ENCODE measurements around the gene NPAS3. TPM values are rescaled to one million over a fixed set of nuclear protein-coding genes. Genes with fewer than 3 reads are reported as not detected.

The NPAS3 gene
- not detected for total RNA-seq

- DNase-seq: no peak
- ChIA-PET POLR2A (no interaction called here), CTCF (no interaction called here)
- Mint-ChIP-seq H3K4me3 (peak within 1 kb of the TSS; percentile 71), H3K27ac (no peak within 1 kb of the TSS), H3K27me3 (peaks cover 59% of the 10 kb centered on the region), H3K4me1 (ENCODE audit: low read depth) (peaks cover 13% of the 10 kb centered on the region), H3K9me3 (no peaks in the 10 kb centered on the region), H3K36me3 (no peaks in the 10 kb centered on the region)
- intact Hi-C loops (cut with micrococcal nuclease): loop anchor here (5.0 to 10.0 kb wide), 3 partner anchors 226 to 734 kb away; partner anchors contain the start of genes RNU6-7 and RNU6-8
Measured at GRCh38 chr14:32938719-32939253, at the start of gene NPAS3. NPAS3 (plus strand) TSS chr14:32938879.

- no peaks in the 10 kb centered on the region for H3K9me3 Mint-ChIP-seq
- no peaks in the 10 kb centered on the region for H3K27me3 Mint-ChIP-seq
- no peaks in the 10 kb centered on the region for H3K36me3 Mint-ChIP-seq
- H3K27ac Mint-ChIP-seq: no peak overlapping the region
- peaks cover 6% of the 10 kb centered on the region for H3K4me1 Mint-ChIP-seq (ENCODE audit: low read depth)
- POLR2A ChIA-PET: no interaction called here
- no peak for DNase-seq
- CTCF ChIA-PET: no interaction called here
- intact Hi-C loops (cut with micrococcal nuclease): no loop called here
- H3K4me3 Mint-ChIP-seq: peak overlapping the region; percentile 66
Measured at GRCh38 chr14:32896979-32897697, 41.5 kb upstream of the NPAS3 start.

GRCh38 chr14:32897698-32898064 lies 41.0 kb upstream of the NPAS3 start:
- ChIA-PET CTCF (no interaction called here), POLR2A (no interaction called here)
- H3K9me3 Mint-ChIP-seq: no peaks in the 10 kb centered on the region
- H3K27ac Mint-ChIP-seq: no peak overlapping the region
- no peaks in the 10 kb centered on the region for H3K36me3 Mint-ChIP-seq
- H3K27me3 Mint-ChIP-seq: no peaks in the 10 kb centered on the region
- no peak for DNase-seq
- H3K4me1 Mint-ChIP-seq (ENCODE audit: low read depth): peaks cover 6% of the 10 kb centered on the region
- H3K4me3 Mint-ChIP-seq: no peak overlapping the region
- intact Hi-C loops (cut with micrococcal nuclease): no loop called here

- DNase-seq: no peak
- Mint-ChIP-seq H3K9me3 (no peaks in the 10 kb centered on the region), H3K36me3 (no peaks in the 10 kb centered on the region), H3K4me3 (no peak overlapping the region), H3K4me1 (ENCODE audit: low read depth) (peaks cover 6% of the 10 kb centered on the region), H3K27me3 (no peaks in the 10 kb centered on the region), H3K27ac (no peak overlapping the region)
- intact Hi-C loops (cut with micrococcal nuclease): no loop called here
- POLR2A ChIA-PET: no interaction called here
- CTCF ChIA-PET: no interaction called here
Measured at GRCh38 chr14:32898876-32899275, 39.8 kb upstream of the NPAS3 start.

GRCh38 chr14:32900547-32900946 lies 38.1 kb upstream of the NPAS3 start:
- POLR2A ChIA-PET: no interaction called here
- no peaks in the 10 kb centered on the region for H3K27me3 Mint-ChIP-seq
- no peak for DNase-seq
- intact Hi-C loops (cut with micrococcal nuclease): no loop called here
- H3K4me1 Mint-ChIP-seq (ENCODE audit: low read depth): peaks cover 6% of the 10 kb centered on the region
- H3K9me3 Mint-ChIP-seq: no peaks in the 10 kb centered on the region
- no peaks in the 10 kb centered on the region for H3K36me3 Mint-ChIP-seq
- H3K4me3 Mint-ChIP-seq: no peak overlapping the region
- CTCF ChIA-PET: no interaction called here
- peak overlapping the region; percentile 23 for H3K27ac Mint-ChIP-seq

GRCh38 chr14:32905013-32905412 lies 33.7 kb upstream of the NPAS3 start:
- CTCF ChIA-PET: no interaction called here
- no peak for DNase-seq
- H3K4me1 Mint-ChIP-seq (ENCODE audit: low read depth): no peaks in the 10 kb centered on the region
- POLR2A ChIA-PET: no interaction called here
- H3K27me3 Mint-ChIP-seq: no peaks in the 10 kb centered on the region
- no peaks in the 10 kb centered on the region for H3K9me3 Mint-ChIP-seq
- H3K27ac Mint-ChIP-seq: no peak overlapping the region
- H3K36me3 Mint-ChIP-seq: no peaks in the 10 kb centered on the region
- intact Hi-C loops (cut with micrococcal nuclease): no loop called here
- no peak overlapping the region for H3K4me3 Mint-ChIP-seq

- Mint-ChIP-seq H3K9me3 (no peaks in the 10 kb centered on the region), H3K27me3 (no peaks in the 10 kb centered on the region), H3K27ac (no peak overlapping the region), H3K4me3 (no peak overlapping the region), H3K36me3 (no peaks in the 10 kb centered on the region), H3K4me1 (ENCODE audit: low read depth) (no peaks in the 10 kb centered on the region)
- DNase-seq: no peak
- intact Hi-C loops (cut with micrococcal nuclease): no loop called here
- CTCF ChIA-PET: interaction anchor here (0.6 kb wide), 1 partner anchor 8 kb away, joined by 5 read pairs; no protein-coding TSS in a partner anchor
- POLR2A ChIA-PET: no interaction called here
Measured at GRCh38 chr14:32906672-32907071, 32.0 kb upstream of the NPAS3 start.

- H3K4me3 Mint-ChIP-seq: no peak overlapping the region
- no peaks in the 10 kb centered on the region for H3K9me3 Mint-ChIP-seq
- POLR2A ChIA-PET: no interaction called here
- no peaks in the 10 kb centered on the region for H3K27me3 Mint-ChIP-seq
- no peaks in the 10 kb centered on the region for H3K4me1 Mint-ChIP-seq (ENCODE audit: low read depth)
- CTCF ChIA-PET: no interaction called here
- H3K36me3 Mint-ChIP-seq: no peaks in the 10 kb centered on the region
- intact Hi-C loops (cut with micrococcal nuclease): no loop called here
- DNase-seq: no peak
- H3K27ac Mint-ChIP-seq: no peak overlapping the region
Measured at GRCh38 chr14:32908196-32909084, 30.2 kb upstream of the NPAS3 start.

GRCh38 chr14:32913725-32914124 lies 25.0 kb upstream of the NPAS3 start:
- Mint-ChIP-seq H3K4me3 (no peak overlapping the region), H3K27ac (no peak overlapping the region), H3K36me3 (no peaks in the 10 kb centered on the region), H3K9me3 (no peaks in the 10 kb centered on the region), H3K4me1 (ENCODE audit: low read depth) (no peaks in the 10 kb centered on the region), H3K27me3 (no peaks in the 10 kb centered on the region)
- ChIA-PET CTCF (no interaction called here), POLR2A (no interaction called here)
- no peak for DNase-seq
- intact Hi-C loops (cut with micrococcal nuclease): no loop called here

GRCh38 chr14:32914391-32914790 lies 24.3 kb upstream of the NPAS3 start:
- no peak for DNase-seq
- no peaks in the 10 kb centered on the region for H3K4me1 Mint-ChIP-seq (ENCODE audit: low read depth)
- no peaks in the 10 kb centered on the region for H3K27me3 Mint-ChIP-seq
- no peak overlapping the region for H3K27ac Mint-ChIP-seq
- intact Hi-C loops (cut with micrococcal nuclease): no loop called here
- H3K4me3 Mint-ChIP-seq: no peak overlapping the region
- POLR2A ChIA-PET: no interaction called here
- no peaks in the 10 kb centered on the region for H3K36me3 Mint-ChIP-seq
- no peaks in the 10 kb centered on the region for H3K9me3 Mint-ChIP-seq
- CTCF ChIA-PET: no interaction called here

GRCh38 chr14:32920696-32921276 lies 17.9 kb upstream of the NPAS3 start:
- H3K4me1 Mint-ChIP-seq (ENCODE audit: low read depth): no peaks in the 10 kb centered on the region
- no peak for DNase-seq
- no peaks in the 10 kb centered on the region for H3K27me3 Mint-ChIP-seq
- intact Hi-C loops (cut with micrococcal nuclease): no loop called here
- ChIA-PET POLR2A (no interaction called here), CTCF (no interaction called here)
- peaks cover 3% of the 10 kb centered on the region for H3K9me3 Mint-ChIP-seq
- H3K4me3 Mint-ChIP-seq: no peak overlapping the region
- H3K27ac Mint-ChIP-seq: no peak overlapping the region
- H3K36me3 Mint-ChIP-seq: no peaks in the 10 kb centered on the region

- intact Hi-C loops (cut with micrococcal nuclease): no loop called here
Measured at GRCh38 chr14:32925439-32925838, 13.2 kb upstream of the NPAS3 start.

More at GRCh38 chr14:32925439-32925838, 13.2 kb upstream of the NPAS3 start:
- ChIA-PET CTCF (no interaction called here), POLR2A (no interaction called here)
- DNase-seq: no peak
- Mint-ChIP-seq H3K4me3 (no peak overlapping the region), H3K9me3 (peaks cover 3% of the 10 kb centered on the region), H3K36me3 (no peaks in the 10 kb centered on the region), H3K4me1 (ENCODE audit: low read depth) (no peaks in the 10 kb centered on the region), H3K27me3 (peaks cover 4% of the 10 kb centered on the region), H3K27ac (no peak overlapping the region)

All from activated CD4-positive, alpha-beta memory T cell treated with anti-CD3 and anti-CD28 coated beads for 36 hours (primary cell).